ENCODE measurements around the gene DNAH3. TPM values are rescaled to one million over a fixed set of nuclear protein-coding genes. Genes with fewer than 3 reads are reported as not detected.
"Not testable (repeated sequence)": the region's sequence is repeated elsewhere in the genome, so short reads cannot be mapped to it uniquely, and the experiment has no call there.

DNAH3 gene
- total RNA-seq, 1 experiment from 2014 or later: not detected

GRCh38 chr16:20933589-20933988 is 217.1 kb downstream of the DNAH3 start:
- DNase-seq: no peak

GRCh38 chr16:20931066-20931600 is 219.5 kb downstream of the DNAH3 start:
- Histone ChIP-seq H3K9ac (ENCODE audit: low read length) (no peak overlapping the region), H3K4me3 (ENCODE audit: low read length) (no peak overlapping the region), H3K9me2 (replicated peaks; ENCODE audit: insufficient read depth, low read length) (no peaks in the 10 kb centered on the region), H3K4me2 (ENCODE audit: low read depth, low read length, poor library complexity, severe bottlenecking) (no peak overlapping the region), H4K20me1 (ENCODE audit: insufficient read depth, low read depth, low read length) (no peaks in the 10 kb centered on the region), H3K9me3 (ENCODE audit: low read length) (no peaks in the 10 kb centered on the region), H3K4me1 (ENCODE audit: low read length) (no peaks in the 10 kb centered on the region), H3K27me3 (ENCODE audit: low read length) (no peaks in the 10 kb centered on the region), H3K79me2 (ENCODE audit: low read length) (no peaks in the 10 kb centered on the region), H3K27ac (ENCODE audit: low read length) (no peak overlapping the region), H2AFZ (ENCODE audit: low read length) (no peak overlapping the region), H3K36me3 (ENCODE audit: insufficient read depth, low read length) (no peaks in the 10 kb centered on the region)
- no peak for DNase-seq

More at GRCh38 chr16:20933589-20933988, 217.1 kb downstream of the DNAH3 start:
- Histone ChIP-seq H3K36me3 (ENCODE audit: insufficient read depth, low read length) (no peaks in the 10 kb centered on the region), H3K9me3 (ENCODE audit: low read length) (no peaks in the 10 kb centered on the region), H3K4me1 (ENCODE audit: low read length) (no peaks in the 10 kb centered on the region), H3K27ac (ENCODE audit: low read length) (no peak overlapping the region), H3K9me2 (replicated peaks; ENCODE audit: insufficient read depth, low read length) (no peaks in the 10 kb centered on the region), H3K27me3 (ENCODE audit: low read length) (no peaks in the 10 kb centered on the region), H3K4me2 (ENCODE audit: low read depth, low read length, poor library complexity, severe bottlenecking) (no peak overlapping the region), H3K79me2 (ENCODE audit: low read length) (no peaks in the 10 kb centered on the region), H3K9ac (ENCODE audit: low read length) (no peak overlapping the region), H4K20me1 (ENCODE audit: insufficient read depth, low read depth, low read length) (no peaks in the 10 kb centered on the region), H2AFZ (ENCODE audit: low read length) (no peak overlapping the region), H3K4me3 (ENCODE audit: low read length) (no peak overlapping the region)

- Histone ChIP-seq H3K4me1 (ENCODE audit: low read length) (no peaks in the 10 kb centered on the region), H3K27me3 (ENCODE audit: low read length) (no peaks in the 10 kb centered on the region), H3K36me3 (ENCODE audit: insufficient read depth, low read length) (no peaks in the 10 kb centered on the region), H3K9ac (ENCODE audit: low read length) (no peak overlapping the region), H3K4me2 (ENCODE audit: low read depth, low read length, poor library complexity, severe bottlenecking) (no peak overlapping the region), H3K9me3 (ENCODE audit: low read length) (no peaks in the 10 kb centered on the region), H4K20me1 (ENCODE audit: insufficient read depth, low read depth, low read length) (no peaks in the 10 kb centered on the region), H3K27ac (ENCODE audit: low read length) (no peak overlapping the region), H2AFZ (ENCODE audit: low read length) (no peak overlapping the region), H3K79me2 (ENCODE audit: low read length) (no peaks in the 10 kb centered on the region), H3K9me2 (replicated peaks; ENCODE audit: insufficient read depth, low read length) (no peaks in the 10 kb centered on the region), H3K4me3 (ENCODE audit: low read length) (no peak overlapping the region)
- no peak for DNase-seq
Observed at GRCh38 chr16:20930365-20930690, 220.3 kb downstream of the DNAH3 start.

- H3K4me2 ChIP-seq (ENCODE audit: low read depth, low read length, poor library complexity, severe bottlenecking); H3K36me3 ChIP-seq (ENCODE audit: insufficient read depth, low read length); H3K9me2 ChIP-seq (replicated peaks; ENCODE audit: insufficient read depth, low read length); H3K9me3 ChIP-seq (ENCODE audit: low read length); H3K4me1 ChIP-seq (ENCODE audit: low read length); H2AFZ ChIP-seq (ENCODE audit: low read length); H3K4me3 ChIP-seq (ENCODE audit: low read length); H3K27ac ChIP-seq (ENCODE audit: low read length); DNase-seq; H3K9ac ChIP-seq (ENCODE audit: low read length); H4K20me1 ChIP-seq (ENCODE audit: insufficient read depth, low read depth, low read length); H3K27me3 ChIP-seq (ENCODE audit: low read length); H3K79me2 ChIP-seq (ENCODE audit: low read length): not testable (repeated sequence)
Observed at GRCh38 chr16:20929676-20930364, 220.8 kb downstream of the DNAH3 start.

- Histone ChIP-seq H3K4me1 (ENCODE audit: low read length) (no peaks in the 10 kb centered on the region), H3K4me3 (ENCODE audit: low read length) (no peak overlapping the region), H3K27me3 (ENCODE audit: low read length) (no peaks in the 10 kb centered on the region), H3K27ac (ENCODE audit: low read length) (no peak overlapping the region), H2AFZ (ENCODE audit: low read length) (no peak overlapping the region), H3K9me2 (replicated peaks; ENCODE audit: insufficient read depth, low read length) (no peaks in the 10 kb centered on the region), H3K4me2 (ENCODE audit: low read depth, low read length, poor library complexity, severe bottlenecking) (no peak overlapping the region), H3K9me3 (ENCODE audit: low read length) (no peaks in the 10 kb centered on the region), H3K9ac (ENCODE audit: low read length) (no peak overlapping the region), H4K20me1 (ENCODE audit: insufficient read depth, low read depth, low read length) (no peaks in the 10 kb centered on the region), H3K79me2 (ENCODE audit: low read length) (no peaks in the 10 kb centered on the region), H3K36me3 (ENCODE audit: insufficient read depth, low read length) (no peaks in the 10 kb centered on the region)
- DNase-seq: no peak
Observed at GRCh38 chr16:20928774-20929411, 221.8 kb downstream of the DNAH3 start.

GRCh38 chr16:20925751-20926150 is 224.9 kb downstream of the DNAH3 start:
- Histone ChIP-seq H2AFZ (ENCODE audit: low read length) (no peak overlapping the region), H4K20me1 (ENCODE audit: insufficient read depth, low read depth, low read length) (no peaks in the 10 kb centered on the region), H3K36me3 (ENCODE audit: insufficient read depth, low read length) (no peaks in the 10 kb centered on the region), H3K79me2 (ENCODE audit: low read length) (no peaks in the 10 kb centered on the region), H3K4me2 (ENCODE audit: low read depth, low read length, poor library complexity, severe bottlenecking) (no peak overlapping the region), H3K4me1 (ENCODE audit: low read length) (peaks cover 2% of the 10 kb centered on the region; the same call in 1 of the 2 replicates), H3K27ac (ENCODE audit: low read length) (no peak overlapping the region), H3K4me3 (ENCODE audit: low read length) (no peak overlapping the region), H3K9ac (ENCODE audit: low read length) (no peak overlapping the region), H3K9me2 (replicated peaks; ENCODE audit: insufficient read depth, low read length) (no peaks in the 10 kb centered on the region), H3K27me3 (ENCODE audit: low read length) (no peaks in the 10 kb centered on the region), H3K9me3 (ENCODE audit: low read length) (no peaks in the 10 kb centered on the region)
- DNase-seq: no peak

- peaks cover 2% of the 10 kb centered on the region; the same call in 1 of the 2 replicates for H3K4me1 ChIP-seq (ENCODE audit: low read length)
- no peak for DNase-seq
- H3K4me3 ChIP-seq (ENCODE audit: low read length): no peak overlapping the region
- no peaks in the 10 kb centered on the region for H3K36me3 ChIP-seq (ENCODE audit: insufficient read depth, low read length)
- H3K9me2 ChIP-seq (replicated peaks; ENCODE audit: insufficient read depth, low read length): no peaks in the 10 kb centered on the region
- no peak overlapping the region for H2AFZ ChIP-seq (ENCODE audit: low read length)
- no peak overlapping the region for H3K27ac ChIP-seq (ENCODE audit: low read length)
- no peaks in the 10 kb centered on the region for H3K27me3 ChIP-seq (ENCODE audit: low read length)
- H4K20me1 ChIP-seq (ENCODE audit: insufficient read depth, low read depth, low read length): no peaks in the 10 kb centered on the region
- H3K79me2 ChIP-seq (ENCODE audit: low read length): no peaks in the 10 kb centered on the region
- H3K4me2 ChIP-seq (ENCODE audit: low read depth, low read length, poor library complexity, severe bottlenecking): no peak overlapping the region
- H3K9ac ChIP-seq (ENCODE audit: low read length): no peak overlapping the region
- no peaks in the 10 kb centered on the region for H3K9me3 ChIP-seq (ENCODE audit: low read length)
Observed at GRCh38 chr16:20923876-20924275, 226.8 kb downstream of the DNAH3 start.

- no peak overlapping the region for H3K9ac ChIP-seq (ENCODE audit: low read length)
- no peak overlapping the region for H3K4me3 ChIP-seq (ENCODE audit: low read length)
- H4K20me1 ChIP-seq (ENCODE audit: insufficient read depth, low read depth, low read length): no peaks in the 10 kb centered on the region
- no peaks in the 10 kb centered on the region for H3K9me3 ChIP-seq (ENCODE audit: low read length)
- no peaks in the 10 kb centered on the region for H3K36me3 ChIP-seq (ENCODE audit: insufficient read depth, low read length)
- no peaks in the 10 kb centered on the region for H3K79me2 ChIP-seq (ENCODE audit: low read length)
- H3K4me1 ChIP-seq (ENCODE audit: low read length): peaks cover 13% of the 10 kb centered on the region
- DNase-seq: no peak
- H3K9me2 ChIP-seq (replicated peaks; ENCODE audit: insufficient read depth, low read length): no peaks in the 10 kb centered on the region
- H3K27ac ChIP-seq (ENCODE audit: low read length): no peak overlapping the region
- H2AFZ ChIP-seq (ENCODE audit: low read length): no peak overlapping the region
- H3K27me3 ChIP-seq (ENCODE audit: low read length): no peaks in the 10 kb centered on the region
- H3K4me2 ChIP-seq (ENCODE audit: low read depth, low read length, poor library complexity, severe bottlenecking): no peak overlapping the region
Observed at GRCh38 chr16:20920799-20921198, 229.8 kb downstream of the DNAH3 start.

Measured in Karpas-422 (cell line).